Osteocyte (in vitro differentiated cells): ENCODE results near the gene NPIPB2. TPM values are rescaled to one million over a fixed set of nuclear protein-coding genes. Genes with fewer than 3 reads are reported as not detected.
"Not testable (repeated sequence)": the region's sequence is repeated elsewhere in the genome, so short reads cannot be mapped to it uniquely, and the experiment has no call there.

ENCODE experiments used
- DNase-seq: peaks from one replicate; pipeline ENCODE4 v3.0.0; 2021; ENCODE audit warnings: mixed read lengths; ENCODE audit not compliant: unreplicated experiment; ENCODE audit errors: extremely low spot score
- H3K27ac Mint-ChIP-seq: one replicate; pipeline ENCODE4 v1.8.0; 2021; ENCODE audit warnings: mild to moderate bottlenecking, mixed read lengths; ENCODE audit not compliant: unreplicated experiment
- H3K27me3 Mint-ChIP-seq: one replicate; pipeline ENCODE4 v1.8.0; 2021; ENCODE audit warnings: mixed read lengths; ENCODE audit not compliant: unreplicated experiment
- H3K36me3 Mint-ChIP-seq: one replicate; pipeline ENCODE4 v1.8.0; 2021; ENCODE audit warnings: mixed read lengths; ENCODE audit not compliant: unreplicated experiment
- H3K4me1 Mint-ChIP-seq: one replicate; pipeline ENCODE4 v1.8.0; 2021; ENCODE audit warnings: mixed read lengths; ENCODE audit not compliant: unreplicated experiment
- H3K4me3 Mint-ChIP-seq: one replicate; pipeline ENCODE4 v1.8.0; 2021; ENCODE audit warnings: mild to moderate bottlenecking, moderate library complexity, mixed read lengths; ENCODE audit not compliant: unreplicated experiment
- H3K9me3 Mint-ChIP-seq: one replicate; pipeline ENCODE4 v1.8.0; 2021; ENCODE audit warnings: mixed read lengths; ENCODE audit not compliant: unreplicated experiment
- CTCF ChIP-seq: fragments of 200-600 bp; sonication (generic); IDR thresholded peaks from 2 replicates; pipeline ENCODE4 v1.5.0; 2021; ENCODE audit warnings: antibody characterized with exemption, mild to moderate bottlenecking, moderate library complexity
- long read RNA-seq: library from polyadenylated mRNA; unstranded; transcript quantifications from one replicate; pipeline ENCODE4 v2.0.0, GENCODE V29; 2021
- total RNA-seq: library from RNA; stranded (reverse); gene quantifications from 2 replicates; pipeline ENCODE4 v1.2.1, GENCODE V29; 2021

NPIPB2 gene
- total RNA-seq = 14.0 and 19.7 TPM in 2 replicates
- long read RNA-seq, partial matches to known transcripts = 0 of 12 reads
- long read RNA-seq, other reads (novel, unspliced or antisense) = 12 of 12 reads

- H3K4me3 Mint-ChIP-seq, H3K27ac Mint-ChIP-seq, H3K4me1 Mint-ChIP-seq, DNase-seq, H3K9me3 Mint-ChIP-seq, H3K36me3 Mint-ChIP-seq, H3K27me3 Mint-ChIP-seq: not testable (repeated sequence)
Observed at GRCh38 chr16:11941945-11942344, at the start of gene NPIPB2. Gene NPIPB2, minus strand, starts transcription at chr16:11942045. Its CDS starts 0 bp downstream, at chr16:11942045.

GRCh38 chr16:11990702-11991390 lies 49.0 kb upstream of the NPIPB2 start:
- TF ChIP-seq CTCF = no peak

GRCh38 chr16:11988258-11988978 lies 46.6 kb upstream of the NPIPB2 start:
- Mint-ChIP-seq H3K27me3 (no peaks in the 10 kb centered on the region), H3K4me3 (no peak overlapping the region), H3K36me3 (no peaks in the 10 kb centered on the region), H3K4me1 (no peaks in the 10 kb centered on the region), H3K27ac (no peak overlapping the region), H3K9me3 (no peaks in the 10 kb centered on the region)
- TF ChIP-seq CTCF = no peak
- DNase-seq = no peak

More at GRCh38 chr16:11990702-11991390, 49.0 kb upstream of the NPIPB2 start:
- no peaks in the 10 kb centered on the region for H3K36me3 Mint-ChIP-seq
- H3K9me3 Mint-ChIP-seq = no peaks in the 10 kb centered on the region
- no peak overlapping the region for H3K4me3 Mint-ChIP-seq
- no peaks in the 10 kb centered on the region for H3K4me1 Mint-ChIP-seq
- no peaks in the 10 kb centered on the region for H3K27me3 Mint-ChIP-seq
- H3K27ac Mint-ChIP-seq = no peak overlapping the region
- DNase-seq = no peak

GRCh38 chr16:11986521-11987057 lies 44.7 kb upstream of the NPIPB2 start:
- no peak for TF ChIP-seq CTCF
- no peak overlapping the region for H3K4me3 Mint-ChIP-seq
- no peaks in the 10 kb centered on the region for H3K27me3 Mint-ChIP-seq
- no peaks in the 10 kb centered on the region for H3K4me1 Mint-ChIP-seq
- H3K9me3 Mint-ChIP-seq = no peaks in the 10 kb centered on the region
- DNase-seq = no peak
- H3K27ac Mint-ChIP-seq = no peak overlapping the region
- H3K36me3 Mint-ChIP-seq = no peaks in the 10 kb centered on the region

GRCh38 chr16:11985250-11985649 lies 43.4 kb upstream of the NPIPB2 start:
- no peaks in the 10 kb centered on the region for H3K36me3 Mint-ChIP-seq
- H3K27ac Mint-ChIP-seq = no peak overlapping the region
- no peaks in the 10 kb centered on the region for H3K9me3 Mint-ChIP-seq
- H3K27me3 Mint-ChIP-seq = no peaks in the 10 kb centered on the region
- peaks cover 2% of the 10 kb centered on the region for H3K4me1 Mint-ChIP-seq
- H3K4me3 Mint-ChIP-seq = no peak overlapping the region
- no peak for TF ChIP-seq CTCF
- DNase-seq = no peak
